ENCODE results near the gene MACROD2. TPM values are rescaled to one million over a fixed set of nuclear protein-coding genes. Genes with fewer than 3 reads are reported as not detected.
A peak's percentile ranks its signal among the peaks of the same experiment; 100 is the strongest.

The MACROD2 gene
- polyA plus RNA-seq, 2 of the 4 experiments (the other 2 are of a cell fraction) = 0.96 to 1.3 TPM

GRCh38 chr20:13953227-13953626 is 42.1 kb upstream of the MACROD2 start:
- ChIA-PET CTCF (interaction anchor here (1.6 kb wide), 1 partner anchor 19 kb away, joined by 5 read pairs; no protein-coding TSS in a partner anchor), POLR2A (no interaction called here)
- FAIRE-seq (no peak), DNase-seq (ENCODE audit: low read depth in 1 of 2, low spot score in 1 of 2) (peak in 1 of 2 experiments; percentile 18), ATAC-seq (no peak)
- Histone ChIP-seq H3K4me1 (no peaks in the 10 kb centered on the region), H3K9me3 (no peaks in the 10 kb centered on the region), H3K4me3 (no peak overlapping the region), H3K27ac (no peak overlapping the region), H3K4me2 (no peak overlapping the region)
- 23% methylated on average over 6 of the region's 6 CpGs for WGBS (ENCODE audit: missing lambda C conversion rate)
- TF ChIP-seq, protein P1, sequence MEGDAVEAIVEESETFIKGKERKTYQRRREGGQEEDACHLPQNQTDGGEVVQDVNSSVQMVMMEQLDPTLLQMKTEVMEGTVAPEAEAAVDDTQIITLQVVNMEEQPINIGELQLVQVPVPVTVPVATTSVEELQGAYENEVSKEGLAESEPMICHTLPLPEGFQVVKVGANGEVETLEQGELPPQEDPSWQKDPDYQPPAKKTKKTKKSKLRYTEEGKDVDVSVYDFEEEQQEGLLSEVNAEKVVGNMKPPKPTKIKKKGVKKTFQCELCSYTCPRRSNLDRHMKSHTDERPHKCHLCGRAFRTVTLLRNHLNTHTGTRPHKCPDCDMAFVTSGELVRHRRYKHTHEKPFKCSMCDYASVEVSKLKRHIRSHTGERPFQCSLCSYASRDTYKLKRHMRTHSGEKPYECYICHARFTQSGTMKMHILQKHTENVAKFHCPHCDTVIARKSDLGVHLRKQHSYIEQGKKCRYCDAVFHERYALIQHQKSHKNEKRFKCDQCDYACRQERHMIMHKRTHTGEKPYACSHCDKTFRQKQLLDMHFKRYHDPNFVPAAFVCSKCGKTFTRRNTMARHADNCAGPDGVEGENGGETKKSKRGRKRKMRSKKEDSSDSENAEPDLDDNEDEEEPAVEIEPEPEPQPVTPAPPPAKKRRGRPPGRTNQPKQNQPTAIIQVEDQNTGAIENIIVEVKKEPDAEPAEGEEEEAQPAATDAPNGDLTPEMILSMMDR (IDR thresholded peaks at IDR 0.05) = no peak
- TF ChIP-seq CBX8 (IDR thresholded peaks at IDR 0.05) (no peak), HEYL (CRISPR knock-in tag; IDR thresholded peaks at IDR 0.05) (no peak), MYC (IDR thresholded peaks at IDR 0.05; ENCODE audit: borderline replicate concordance, low read length) (no peak), RNF2 (IDR thresholded peaks at IDR 0.05; ENCODE audit: borderline replicate concordance, low read depth) (no peak), ZC3H11A (IDR thresholded peaks at IDR 0.05) (no peak), MAFK (IDR thresholded peaks at IDR 0.05; ENCODE audit: partially characterized antibody) (no peak), MAX (IDR thresholded peaks at IDR 0.05) (no peak), ESRRA (IDR thresholded peaks at IDR 0.05; ENCODE audit: borderline replicate concordance, low read length) (no peak), JUN (IDR thresholded peaks at IDR 0.05) (no peak), TP53 (CRISPR knock-in tag; IDR thresholded peaks at IDR 0.05) (no peak), HES2 (IDR thresholded peaks at IDR 0.05) (no peak), ELK1 (IDR thresholded peaks at IDR 0.05; ENCODE audit: low read depth, low read length) (no peak), JUNB (IDR thresholded peaks at IDR 0.05) (no peak), EP300 (IDR thresholded peaks at IDR 0.05) (no peak), NPAS2 (CRISPR knock-in tag; IDR thresholded peaks at IDR 0.05; ENCODE audit: borderline replicate concordance) (no peak)
- TF ChIP-seq, protein P2, sequence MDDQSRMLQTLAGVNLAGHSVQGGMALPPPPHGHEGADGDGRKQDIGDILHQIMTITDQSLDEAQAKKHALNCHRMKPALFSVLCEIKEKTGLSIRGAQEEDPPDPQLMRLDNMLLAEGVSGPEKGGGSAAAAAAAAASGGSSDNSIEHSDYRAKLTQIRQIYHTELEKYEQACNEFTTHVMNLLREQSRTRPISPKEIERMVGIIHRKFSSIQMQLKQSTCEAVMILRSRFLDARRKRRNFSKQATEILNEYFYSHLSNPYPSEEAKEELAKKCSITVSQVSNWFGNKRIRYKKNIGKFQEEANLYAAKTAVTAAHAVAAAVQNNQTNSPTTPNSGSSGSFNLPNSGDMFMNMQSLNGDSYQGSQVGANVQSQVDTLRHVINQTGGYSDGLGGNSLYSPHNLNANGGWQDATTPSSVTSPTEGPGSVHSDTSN (IDR thresholded peaks at IDR 0.05) = no peak

DNA sequence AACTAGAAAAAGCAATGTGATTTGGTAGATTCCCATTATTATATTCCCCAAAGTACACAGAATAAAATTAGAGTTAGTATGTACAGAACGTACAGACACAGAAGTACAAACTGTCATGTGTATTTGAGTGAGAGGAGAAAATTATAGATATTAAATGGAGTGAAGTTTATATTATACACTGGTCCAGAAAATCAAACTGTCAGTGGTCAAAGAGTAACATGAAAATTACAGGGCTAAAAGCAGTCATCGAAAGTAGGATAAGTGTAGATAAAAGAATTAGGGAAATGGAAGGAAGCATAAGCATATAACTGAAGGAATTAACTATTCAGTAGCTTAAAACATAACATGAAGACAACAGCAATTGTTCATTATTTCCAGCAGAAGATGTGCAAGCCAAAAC is 35.2 kb upstream of the MACROD2 start:
- ATAC-seq (no peak), FAIRE-seq (no peak), DNase-seq (ENCODE audit: low read depth in 1 of 2, low spot score in 1 of 2) (no peak)
- WGBS (ENCODE audit: missing lambda C conversion rate) = 4% methylated on average over 2 of the region's 2 CpGs
- Histone ChIP-seq H3K9me3 (no peaks in the 10 kb centered on the region), H3K27ac (no peak overlapping the region), H3K4me1 (no peaks in the 10 kb centered on the region), H3K4me2 (no peak overlapping the region), H3K4me3 (no peak overlapping the region)
- TF ChIP-seq MAX (IDR thresholded peaks at IDR 0.05) (no peak), SMC3 (IDR thresholded peaks at IDR 0.05) (no peak), HOXA7 (CRISPR knock-in tag; IDR thresholded peaks at IDR 0.05) (no peak), KDM5A (IDR thresholded peaks at IDR 0.05) (no peak), NFE2L2 (conservative IDR thresholded peaks at IDR 0.05; ENCODE audit: low read length) (no peak), HES2 (IDR thresholded peaks at IDR 0.05) (no peak)
- CTCF ChIA-PET = no interaction called here
- POLR2A ChIA-PET = no interaction called here

Measured in A549 (cell line).